Esophagus (tissue), 2 donors: ENCODE measurements around the gene SPTBN4. TPM values are rescaled to one million over a fixed set of nuclear protein-coding genes. Genes with fewer than 3 reads are reported as not detected.
"Not testable (repeated sequence)": the region's sequence is repeated elsewhere in the genome, so short reads cannot be mapped to it uniquely, and the experiment has no call there.

Source experiments
- H3K27ac ChIP-seq, 2 donors: one replicate each; pipeline ENCODE4 v1.5.1; 2013; ENCODE audit warnings: low read depth in 2 of 2, mild to moderate bottlenecking in 2 of 2, inconsistent platforms in 1 of 2, low read length in 1 of 2, moderate library complexity in 1 of 2
- H3K27me3 ChIP-seq, 2 donors: one replicate each; pipeline ENCODE4 v1.6.1; 2013; ENCODE audit warnings: low read length in 2 of 2, control low read depth in 1 of 2, mild to moderate bottlenecking in 1 of 2; ENCODE audit not compliant: insufficient read depth in 2 of 2, control insufficient read depth in 1 of 2
- H3K36me3 ChIP-seq, 2 donors: one replicate each; pipeline ENCODE4 v1.6.1; 2013; ENCODE audit warnings: low read length in 1 of 2; ENCODE audit not compliant: control insufficient read depth in 2 of 2, insufficient read depth in 2 of 2
- H3K4me1 ChIP-seq, 2 donors: one replicate each; pipeline ENCODE4 v1.6.1; 2013; ENCODE audit warnings: low read length in 1 of 2; ENCODE audit not compliant: control insufficient read depth in 2 of 2, insufficient read depth in 2 of 2
- H3K4me3 ChIP-seq, 2 donors: one replicate each; pipeline ENCODE4 v1.5.1; 2013; ENCODE audit warnings: low read length in 2 of 2, mild to moderate bottlenecking in 2 of 2, low read depth in 1 of 2, moderate library complexity in 1 of 2
- H3K9me3 ChIP-seq, 2 donors: one replicate each; pipeline ENCODE4 v1.6.1; 2013; ENCODE audit warnings: mild to moderate bottlenecking in 2 of 2, low read depth in 1 of 2, low read length in 1 of 2, moderate library complexity in 1 of 2; ENCODE audit not compliant: control insufficient read depth in 2 of 2, insufficient read depth in 1 of 2
- WGBS, 2 donors: extraction: QIAGEN DNeasy Blood & Tissue Kit; methylation state at CpG; one replicate each; pipeline ENCODE4 v1.1.7; 2013; 5-methylcytosine and 5-hydroxymethylcytosine counted together
- polyA plus RNA-seq, 2 donors: library from polyadenylated mRNA; stranded (reverse); fragments of 200-250 nt; gene quantifications; one replicate each; pipeline ENCODE4 v1.2.3, GENCODE V29; 2013
- donor health status: healthy with polysubstance abuse.
- donor health status: Bipolar disorder and iron deficiency.

SPTBN4 gene
- polyA plus RNA-seq, 2 donors: 0.68 to 1.2 TPM

DNA sequence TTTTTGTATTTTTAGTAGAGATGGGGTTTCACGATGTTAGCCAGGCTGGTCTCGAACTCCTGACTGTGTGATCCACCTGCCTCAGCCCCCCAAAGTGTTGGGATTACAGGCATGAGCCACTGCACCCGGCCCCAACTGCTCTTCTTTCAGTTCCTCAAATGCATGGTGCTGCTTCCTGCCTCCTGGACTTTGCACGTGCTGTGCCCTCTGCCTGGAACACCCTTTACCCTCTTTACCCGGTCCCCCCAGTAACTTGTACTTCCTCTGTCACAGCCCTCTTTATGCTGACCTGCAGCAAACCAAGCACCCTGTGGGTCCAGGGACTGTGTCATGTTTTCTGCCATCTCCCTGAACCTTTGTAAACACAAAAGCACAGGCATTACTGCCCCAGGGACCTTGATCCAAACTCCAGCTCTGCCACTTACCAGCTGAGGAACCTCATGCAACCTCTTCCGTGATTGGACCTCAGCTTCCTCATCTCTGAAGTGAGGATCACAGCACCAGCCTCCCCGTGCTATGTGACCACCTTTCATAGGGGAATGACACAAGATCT is 5.1 kb upstream of the SPTBN4 start:
- Histone ChIP-seq H3K9me3 (no peaks in the 10 kb centered on the region), H3K36me3 (peaks cover 3 to 7% of the 10 kb centered on the region in 2 donors), H3K27ac (no peak overlapping the region), H3K27me3 (no peaks in the 10 kb centered on the region), H3K4me1 (peaks cover 2 to 7% of the 10 kb centered on the region in 2 donors), H3K4me3 (no peak overlapping the region)
- 68 to 75% methylated on average over 7 of the region's 7 CpGs for WGBS, 2 donors

DNA sequence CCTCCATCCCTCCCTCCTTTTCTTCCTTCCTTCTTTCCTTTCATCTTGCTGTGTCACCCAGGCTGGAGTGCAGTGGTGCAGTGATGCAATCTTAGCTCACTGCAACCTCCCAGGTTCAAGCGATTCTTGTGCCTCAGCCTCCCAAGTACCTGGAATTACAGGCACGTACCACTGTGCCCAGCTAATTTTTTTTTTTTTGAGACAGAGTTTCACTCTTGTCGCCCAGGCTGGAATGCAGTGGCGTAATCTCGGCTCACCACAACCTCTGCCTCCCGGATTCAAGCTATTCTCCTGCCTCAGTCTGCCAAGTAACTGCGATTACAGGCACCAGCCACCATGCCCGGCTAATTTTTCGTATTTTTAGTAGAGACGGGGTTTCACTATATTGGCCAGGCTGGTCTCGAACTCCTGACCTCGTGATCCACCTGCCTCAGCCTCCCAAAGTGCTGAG is 3.2 kb upstream of the SPTBN4 start:
- H3K4me1 ChIP-seq, H3K9me3 ChIP-seq, H3K27me3 ChIP-seq, H3K36me3 ChIP-seq, H3K4me3 ChIP-seq: not testable (repeated sequence)
- WGBS, 2 donors: 59 to 75% methylated on average over 12 of the region's 12 CpGs
- peak overlapping the region; percentile 74 to 93 for H3K27ac ChIP-seq

DNA sequence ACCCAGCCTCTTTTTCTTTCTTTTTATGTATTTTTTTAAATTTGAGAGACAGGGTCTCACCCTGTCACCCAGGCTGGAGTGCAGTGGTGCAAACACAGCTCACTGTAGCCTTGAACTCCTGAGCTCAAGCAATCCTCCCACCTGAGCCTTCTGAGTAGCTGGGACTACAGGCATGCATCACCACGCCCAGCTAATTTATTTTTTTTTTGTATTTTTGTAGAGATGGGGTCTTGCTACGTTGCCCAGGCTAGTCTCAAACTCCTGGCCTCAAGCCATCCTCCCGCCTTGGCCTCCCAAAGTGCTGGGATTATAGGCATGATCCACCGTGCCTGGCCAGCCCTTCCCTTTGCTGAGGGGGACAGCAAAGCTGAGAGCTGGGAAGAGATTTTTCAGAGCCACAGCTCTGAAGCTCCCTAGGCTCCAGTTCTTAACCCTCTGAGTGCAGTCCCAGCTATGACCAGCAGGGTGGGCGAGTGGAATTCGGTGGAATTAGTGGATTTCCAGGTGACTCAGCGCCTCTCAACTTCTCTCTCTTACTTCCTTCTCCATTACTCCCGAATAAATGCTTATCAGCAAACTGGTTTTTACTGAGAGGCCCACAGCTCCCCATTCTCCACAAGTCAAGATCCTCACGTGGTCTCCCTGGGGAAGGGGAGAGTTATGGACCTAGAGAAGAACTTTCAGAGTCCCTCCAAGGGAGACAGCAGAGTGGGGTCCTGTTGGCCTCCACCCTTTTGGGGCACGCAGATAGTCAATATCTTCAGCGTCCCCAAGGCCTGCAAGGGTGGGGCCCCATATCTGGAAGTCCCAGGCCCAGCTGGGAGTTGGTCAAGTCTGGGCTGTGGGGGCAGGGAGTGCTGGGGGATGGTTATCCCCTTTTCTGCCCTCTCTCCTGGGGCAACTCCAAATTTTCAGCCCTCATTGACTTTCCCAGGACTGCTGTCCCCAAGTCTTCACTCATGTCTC is 2.5 kb upstream of the SPTBN4 start:
- no peaks in the 10 kb centered on the region for H3K9me3 ChIP-seq
- peaks cover 4 to 8% of the 10 kb centered on the region in 2 donors for H3K4me1 ChIP-seq
- no peaks in the 10 kb centered on the region for H3K27me3 ChIP-seq
- H3K36me3 ChIP-seq: no peaks in the 10 kb centered on the region
- peak overlapping the region; percentile 69 to 70 for H3K4me3 ChIP-seq
- peak overlapping the region; percentile 93 to 97 for H3K27ac ChIP-seq
- WGBS, 2 donors: 18 to 21% methylated on average over 11 of the region's 11 CpGs

DNA sequence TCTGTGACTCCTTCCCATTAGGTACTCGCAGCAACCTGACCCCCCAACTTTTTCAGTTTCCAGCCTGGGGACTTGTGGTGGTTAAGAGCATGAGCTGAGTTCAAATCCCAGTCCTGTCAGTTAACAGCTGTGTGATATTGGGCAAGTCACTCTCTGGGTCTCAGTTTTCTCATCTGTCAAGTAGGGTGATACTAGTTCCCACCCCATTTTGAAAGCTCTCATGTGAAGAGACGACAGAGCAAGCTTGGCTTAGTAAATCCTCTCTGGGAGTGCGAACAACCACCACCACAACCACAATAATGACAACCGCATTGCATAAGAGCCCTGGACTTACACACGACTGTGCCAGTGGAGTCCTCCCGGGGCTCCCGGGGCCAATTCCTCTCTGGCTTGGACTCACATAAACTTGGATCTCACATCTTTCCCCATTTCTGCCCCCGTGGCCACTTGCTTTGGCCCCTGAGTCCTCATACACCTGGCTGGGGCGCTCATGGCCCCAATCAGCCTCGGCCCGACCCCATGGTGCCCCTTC is 1.7 kb upstream of the SPTBN4 start:
- peaks cover 4 to 8% of the 10 kb centered on the region in 2 donors for H3K4me1 ChIP-seq

DNA sequence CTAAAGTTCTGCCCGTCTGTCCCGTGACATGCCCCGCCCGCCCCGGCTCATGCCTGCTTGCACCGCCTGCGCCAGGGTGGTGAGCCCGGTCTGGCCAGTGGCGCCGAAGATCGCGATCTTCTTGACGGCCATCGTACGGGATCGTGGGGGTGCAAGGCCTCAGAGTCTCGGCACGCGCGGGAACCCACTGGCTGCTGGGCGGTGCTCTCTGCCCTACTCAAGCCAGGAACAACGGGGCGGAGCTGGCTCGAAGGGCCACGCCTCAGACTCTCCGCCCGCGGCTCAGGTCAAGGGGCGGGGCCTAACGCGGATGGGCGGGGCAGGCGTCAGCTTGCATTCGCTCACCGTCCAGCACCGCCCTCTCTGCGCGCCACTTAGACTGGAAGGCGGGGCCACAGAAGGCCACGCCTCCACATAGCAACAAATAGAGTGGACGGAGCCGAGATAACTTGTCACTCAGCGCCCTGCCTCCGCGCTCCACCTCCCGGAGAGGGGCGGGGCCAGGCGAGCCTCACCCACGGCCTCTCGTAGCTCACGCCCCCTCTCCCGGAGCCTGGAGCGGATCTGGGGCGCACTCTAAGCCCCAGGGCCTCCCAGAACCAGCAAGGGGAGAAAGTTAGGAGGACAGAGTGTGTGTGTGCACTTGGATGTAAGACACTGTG is 1.1 kb upstream of the SPTBN4 start, which contains the start of gene BLVRB:
BLVRB (minus strand) TSS at position 189 of the 662 bp plus-strand sequence; CDS start at position 132, 57 bp downstream.
- peaks cover 4 to 8% of the 10 kb centered on the region in 2 donors for H3K4me1 ChIP-seq
- peak within 1 kb of the TSS; percentile 69 to 70 for H3K4me3 ChIP-seq
- H3K27me3 ChIP-seq: no peaks in the 10 kb centered on the region
- peak within 1 kb of the TSS; percentile 93 to 97 for H3K27ac ChIP-seq
- H3K9me3 ChIP-seq: no peaks in the 10 kb centered on the region
- 0 to 1% methylated on average over 54 of the region's 54 CpGs for WGBS, 2 donors
- H3K36me3 ChIP-seq: no peaks in the 10 kb centered on the region

More for the DNA sequence above, 1.7 kb upstream of the SPTBN4 start:
- WGBS, 2 donors: 10 to 12% methylated on average over 11 of the region's 11 CpGs
- Histone ChIP-seq H3K27me3 (no peaks in the 10 kb centered on the region), H3K27ac (peak overlapping the region; percentile 93 to 97), H3K4me3 (peak overlapping the region; percentile 69 to 70), H3K36me3 (no peaks in the 10 kb centered on the region), H3K9me3 (no peaks in the 10 kb centered on the region)

DNA sequence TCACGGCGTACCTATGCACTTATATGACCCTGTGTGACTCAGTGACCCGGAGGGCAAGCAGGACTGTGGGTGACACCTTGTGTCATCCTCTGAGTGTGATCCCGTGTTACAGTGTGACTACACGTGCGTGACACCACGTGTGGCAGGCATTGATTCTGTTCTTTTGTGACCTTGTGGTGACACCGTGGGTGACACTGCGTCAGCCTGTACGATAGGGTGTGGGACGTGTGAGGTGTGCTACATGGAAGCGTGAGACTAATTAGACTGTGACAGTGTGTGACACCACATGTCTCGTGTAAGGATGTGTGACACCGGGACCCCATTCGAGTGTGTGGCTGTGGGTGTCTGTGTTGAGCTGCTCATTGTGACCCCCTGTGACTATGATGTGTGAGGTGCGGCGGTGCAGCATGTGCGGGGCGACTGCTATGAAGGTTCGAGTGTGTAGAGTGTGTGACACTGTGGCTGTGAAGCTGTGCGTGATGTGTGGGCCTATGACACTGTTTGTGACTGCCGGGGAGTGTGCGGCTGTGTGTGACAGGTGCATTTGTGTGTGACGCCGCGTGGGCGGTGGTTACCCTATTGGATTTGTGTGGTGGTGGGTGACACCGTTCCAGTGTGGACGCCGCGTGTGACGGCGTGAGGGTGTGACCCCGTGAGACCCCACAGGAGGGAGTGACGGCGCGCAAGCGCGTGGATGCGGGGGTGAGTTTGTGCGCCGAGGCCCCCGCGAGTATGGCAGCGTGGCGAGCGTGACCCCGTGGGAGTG is 399 bp upstream of the SPTBN4 start:
- no peaks in the 10 kb centered on the region for H3K9me3 ChIP-seq
- H3K27ac ChIP-seq: peak overlapping the region; percentile 75 to 90
- H3K4me3 ChIP-seq: peak overlapping the region; percentile 49
- H3K27me3 ChIP-seq: no peaks in the 10 kb centered on the region
- WGBS, 2 donors: 8 to 10% methylated on average over 44 to 48 of the region's 48 CpGs
- peaks cover 4 to 8% of the 10 kb centered on the region in 2 donors for H3K4me1 ChIP-seq
- no peaks in the 10 kb centered on the region for H3K36me3 ChIP-seq

DNA sequence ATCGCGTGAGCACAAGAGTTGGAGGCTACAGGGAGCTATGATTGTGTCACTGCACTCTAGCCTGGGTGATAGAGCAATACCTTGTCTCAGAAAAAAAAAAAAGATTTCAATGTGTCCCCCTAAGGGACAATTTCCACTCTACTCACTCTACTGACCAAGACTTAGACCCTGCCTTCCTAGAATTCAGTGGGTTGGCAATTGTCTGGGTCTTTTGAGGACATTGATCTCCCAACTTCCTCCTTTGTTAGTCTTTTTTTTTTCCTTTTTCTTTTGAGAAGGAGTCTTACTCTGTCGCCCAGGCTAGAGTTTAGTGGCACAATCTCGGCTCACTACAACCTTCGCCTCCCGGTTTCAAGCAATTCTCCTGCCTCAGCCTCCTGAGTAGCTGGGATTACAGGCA is 2.2 kb downstream of the SPTBN4 start:
- Histone ChIP-seq H3K27ac (no peak overlapping the region), H3K4me1 (peaks cover 4 to 8% of the 10 kb centered on the region in 2 donors), H3K4me3 (no peak overlapping the region), H3K36me3 (no peaks in the 10 kb centered on the region), H3K9me3 (no peaks in the 10 kb centered on the region), H3K27me3 (no peaks in the 10 kb centered on the region)
- WGBS, 2 donors: 93 to 97% methylated on average over 6 of the region's 6 CpGs

DNA sequence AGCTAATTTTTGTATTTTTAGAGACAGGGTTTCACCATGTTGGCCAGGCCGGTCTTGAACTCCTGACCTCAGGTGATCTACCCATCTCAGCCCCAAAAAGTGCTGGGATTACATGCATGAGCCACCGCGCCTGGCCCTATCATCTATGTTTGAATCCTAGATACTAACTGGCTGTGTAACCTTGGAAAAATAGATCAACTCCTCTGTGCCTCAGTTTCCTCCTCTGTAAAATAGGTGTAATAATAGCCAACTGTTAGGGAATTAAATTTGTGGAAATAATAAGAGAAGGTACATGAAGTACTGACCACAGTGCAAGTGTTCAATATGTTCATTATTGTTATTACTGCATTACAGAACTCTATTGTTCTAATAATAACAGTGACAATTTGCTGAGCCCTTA is 4.3 kb downstream of the SPTBN4 start:
- H3K27me3 ChIP-seq: no peaks in the 10 kb centered on the region
- H3K36me3 ChIP-seq: no peaks in the 10 kb centered on the region
- peaks cover 2 to 7% of the 10 kb centered on the region in 2 donors for H3K4me1 ChIP-seq
- no peak overlapping the region for H3K27ac ChIP-seq
- no peak overlapping the region for H3K4me3 ChIP-seq
- WGBS, 2 donors: 96 to 99% methylated on average over 3 of the region's 3 CpGs
- no peaks in the 10 kb centered on the region for H3K9me3 ChIP-seq

DNA sequence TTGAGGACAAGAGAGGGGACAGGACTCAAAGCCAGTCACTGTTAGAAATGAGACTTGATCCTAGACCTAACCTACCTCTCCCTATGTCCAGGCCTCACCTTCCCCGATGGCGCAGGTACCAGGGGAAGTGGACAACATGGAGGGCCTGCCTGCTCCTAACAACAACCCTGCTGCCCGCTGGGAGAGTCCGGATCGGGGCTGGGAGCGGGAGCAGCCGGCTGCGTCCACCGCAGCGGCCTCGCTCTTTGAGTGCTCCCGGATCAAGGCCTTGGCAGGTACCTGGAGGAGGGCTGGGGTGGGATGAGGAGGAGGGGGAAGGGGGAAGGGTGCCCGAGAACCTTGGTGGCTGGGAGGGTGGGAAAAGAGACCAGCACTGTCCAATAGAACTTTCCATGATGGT is 5.7 kb downstream of the SPTBN4 start:
- no peak overlapping the region for H3K4me3 ChIP-seq
- 93 to 95% methylated on average over 12 to 13 of the region's 13 CpGs for whole genome bisulfite sequencing, 2 donors

More for the DNA sequence above, 5.7 kb downstream of the SPTBN4 start:
- Histone ChIP-seq H3K27ac (no peak overlapping the region), H3K27me3 (no peaks in the 10 kb centered on the region), H3K9me3 (no peaks in the 10 kb centered on the region), H3K36me3 (no peaks in the 10 kb centered on the region), H3K4me1 (no peaks in the 10 kb centered on the region)
